ENCODE measurements around the gene UCP3. TPM values are rescaled to one million over a fixed set of nuclear protein-coding genes. Genes with fewer than 3 reads are reported as not detected.
A peak's percentile ranks its signal among the peaks of the same experiment; 100 is the strongest.

Gene UCP3
- total RNA-seq, 2 donors from 2014 or later: 1.9 to 3.5 TPM

GRCh38 chr11:74012074-74012809 lies 3.4 kb upstream of the UCP3 start:
- Histone ChIP-seq H3K9ac (ENCODE audit: extremely low read depth, low read length, poor library complexity, severe bottlenecking) (no peak overlapping the region), H3K9me3 (ENCODE audit: control insufficient read depth, low read length) (no peaks in the 10 kb centered on the region), H3K4me3 (ENCODE audit: low read length) (no peak overlapping the region), H3K4me1 (ENCODE audit: control insufficient read depth, insufficient read depth, low read length) (peaks cover 3% of the 10 kb centered on the region), H3K36me3 (ENCODE audit: control insufficient read depth, insufficient read depth, low read length) (no peaks in the 10 kb centered on the region), H3K27me3 (ENCODE audit: control insufficient read depth, insufficient read depth, low read length, poor library complexity, severe bottlenecking) (no peaks in the 10 kb centered on the region), H3K27ac (ENCODE audit: low read depth, low read length) (no peak overlapping the region)
- H3K27ac Mint-ChIP-seq: no peak overlapping the region
- H3K9me3 Mint-ChIP-seq: no peaks in the 10 kb centered on the region
- no peak for DNase-seq
- 90 to 100% methylated on average over 7 to 14 of the region's 14 CpGs for WGBS, 2 experiments (ENCODE audit: insufficient coverage in 1 of 2, insufficient read length in 1 of 2)
- H3K27me3 Mint-ChIP-seq (ENCODE audit: insufficient read depth): no peaks in the 10 kb centered on the region
- H3K4me3 Mint-ChIP-seq: no peak overlapping the region
- H3K4me1 Mint-ChIP-seq: peaks cover 17% of the 10 kb centered on the region
- no peak for TF ChIP-seq CTCF (conservative IDR thresholded peaks at IDR 0.05)
- peaks cover 11% of the 10 kb centered on the region for H3K36me3 Mint-ChIP-seq (ENCODE audit: low read depth)

GRCh38 chr11:74011360-74012073 lies 2.6 kb upstream of the UCP3 start:
- WGBS, 2 experiments (ENCODE audit: insufficient coverage in 1 of 2, insufficient read length in 1 of 2): 92 to 96% methylated on average over 2 to 8 of the region's 8 CpGs
- peaks cover 3% of the 10 kb centered on the region for H3K4me1 ChIP-seq (ENCODE audit: control insufficient read depth, insufficient read depth, low read length)
- no peak overlapping the region for H3K9ac ChIP-seq (ENCODE audit: extremely low read depth, low read length, poor library complexity, severe bottlenecking)
- Mint-ChIP-seq H3K4me3 (no peak overlapping the region), H3K9me3 (no peaks in the 10 kb centered on the region), H3K27me3 (ENCODE audit: insufficient read depth) (no peaks in the 10 kb centered on the region), H3K4me1 (peaks cover 17% of the 10 kb centered on the region), H3K36me3 (ENCODE audit: low read depth) (peaks cover 11% of the 10 kb centered on the region), H3K27ac (no peak overlapping the region)
- H3K36me3 ChIP-seq (ENCODE audit: control insufficient read depth, insufficient read depth, low read length): no peaks in the 10 kb centered on the region
- H3K27ac ChIP-seq (ENCODE audit: low read depth, low read length): no peak overlapping the region
- no peaks in the 10 kb centered on the region for H3K9me3 ChIP-seq (ENCODE audit: control insufficient read depth, low read length)
- no peaks in the 10 kb centered on the region for H3K27me3 ChIP-seq (ENCODE audit: control insufficient read depth, insufficient read depth, low read length, poor library complexity, severe bottlenecking)
- no peak for TF ChIP-seq CTCF (conservative IDR thresholded peaks at IDR 0.05)
- no peak for DNase-seq
- H3K4me3 ChIP-seq (ENCODE audit: low read length): no peak overlapping the region

- Histone ChIP-seq H3K27ac (ENCODE audit: low read depth, low read length) (no peak overlapping the region), H3K9me3 (ENCODE audit: control insufficient read depth, low read length) (no peaks in the 10 kb centered on the region), H3K4me1 (ENCODE audit: control insufficient read depth, insufficient read depth, low read length) (no peaks in the 10 kb centered on the region), H3K36me3 (ENCODE audit: control insufficient read depth, insufficient read depth, low read length) (no peaks in the 10 kb centered on the region), H3K9ac (ENCODE audit: extremely low read depth, low read length, poor library complexity, severe bottlenecking) (no peak overlapping the region), H3K27me3 (ENCODE audit: control insufficient read depth, insufficient read depth, low read length, poor library complexity, severe bottlenecking) (no peaks in the 10 kb centered on the region), H3K4me3 (ENCODE audit: low read length) (no peak overlapping the region)
- H3K27ac Mint-ChIP-seq: peak overlapping the region; percentile 52
- TF ChIP-seq CTCF (conservative IDR thresholded peaks at IDR 0.05): no peak
- no peaks in the 10 kb centered on the region for H3K27me3 Mint-ChIP-seq (ENCODE audit: insufficient read depth)
- WGBS, 2 experiments (ENCODE audit: insufficient coverage in 1 of 2, insufficient read length in 1 of 2): 92 to 93% methylated on average over 6 to 9 of the region's 9 CpGs
- H3K4me1 Mint-ChIP-seq: peaks cover 17% of the 10 kb centered on the region
- H3K36me3 Mint-ChIP-seq (ENCODE audit: low read depth): peaks cover 11% of the 10 kb centered on the region
- DNase-seq: no peak
- H3K9me3 Mint-ChIP-seq: no peaks in the 10 kb centered on the region
- H3K4me3 Mint-ChIP-seq: no peak overlapping the region
Measured at GRCh38 chr11:74010306-74011300, 1.7 kb upstream of the UCP3 start.
